Stimulated activated CD4-positive, alpha-beta T cell treated with anti-CD3 and anti-CD28 coated beads, TNF-alpha, amount 100 ng/mL, for 24 hours (primary cell): ENCODE data around the gene AMY1B.
"Not testable (repeated sequence)": the region's sequence is repeated elsewhere in the genome, so short reads cannot be mapped to it uniquely, and the experiment has no call there.

Experiments
- DNase-seq, 3 experiments: peaks; one replicate each; pipeline ENCODE4 v3.0.0-alpha.2; 2020; ENCODE audit warnings: low read depth in 3 of 3

Gene AMY1B

GRCh38 chr1:103696110-103696509 lies at the start of gene AMY1B:
Gene AMY1B (minus strand): TSS chr1:103696210. CDS start chr1:103695639, 571 bp downstream.
- DNase-seq = not testable (repeated sequence)

- not testable (repeated sequence) for DNase-seq
Measured at GRCh38 chr1:103745040-103745439, 49.0 kb upstream of the AMY1B start.

DNA sequence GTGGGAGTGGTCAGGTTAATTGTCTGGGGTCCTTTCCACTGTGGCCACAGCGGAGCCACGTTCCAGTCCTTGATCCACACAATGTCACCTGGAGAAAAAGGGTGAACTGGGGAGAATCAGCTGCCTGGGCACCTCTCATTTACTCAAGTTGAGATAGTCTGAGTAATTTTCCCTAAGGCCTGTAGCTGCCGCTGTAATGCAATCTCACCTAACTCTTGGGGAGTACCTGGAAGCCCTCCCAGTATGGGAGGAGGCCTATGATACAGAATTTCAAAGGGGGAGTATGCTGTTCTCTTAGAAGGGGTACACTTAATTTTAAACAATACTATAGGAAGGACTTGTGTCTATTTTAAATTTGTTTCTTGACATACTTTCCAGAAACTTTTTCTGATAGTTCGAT lies 48.4 kb upstream of the AMY1B start:
- DNase-seq = not testable (repeated sequence)

DNA sequence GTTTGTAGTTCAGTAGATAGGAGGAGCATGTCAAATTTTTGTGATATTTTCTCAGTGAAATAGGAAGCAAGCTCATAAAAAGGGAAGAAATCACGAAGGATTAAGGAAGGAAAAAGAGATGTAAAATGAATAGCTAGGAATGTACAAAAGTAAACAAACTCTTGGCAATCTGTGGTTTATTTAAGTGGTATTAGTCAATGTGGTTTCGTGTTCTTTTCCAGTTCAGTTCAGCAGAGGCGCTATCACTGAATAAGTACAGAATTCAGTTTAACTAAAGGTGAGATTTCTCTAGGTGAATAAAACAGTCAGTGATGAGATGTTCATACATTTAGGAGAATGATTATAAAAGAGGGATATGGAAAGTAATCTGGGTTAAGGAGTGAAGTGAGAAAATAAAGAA lies 42.0 kb upstream of the AMY1B start:
- DNase-seq = not testable (repeated sequence)

GRCh38 chr1:103735334-103735733 lies 39.3 kb upstream of the AMY1B start:
- DNase-seq = not testable (repeated sequence)

DNA sequence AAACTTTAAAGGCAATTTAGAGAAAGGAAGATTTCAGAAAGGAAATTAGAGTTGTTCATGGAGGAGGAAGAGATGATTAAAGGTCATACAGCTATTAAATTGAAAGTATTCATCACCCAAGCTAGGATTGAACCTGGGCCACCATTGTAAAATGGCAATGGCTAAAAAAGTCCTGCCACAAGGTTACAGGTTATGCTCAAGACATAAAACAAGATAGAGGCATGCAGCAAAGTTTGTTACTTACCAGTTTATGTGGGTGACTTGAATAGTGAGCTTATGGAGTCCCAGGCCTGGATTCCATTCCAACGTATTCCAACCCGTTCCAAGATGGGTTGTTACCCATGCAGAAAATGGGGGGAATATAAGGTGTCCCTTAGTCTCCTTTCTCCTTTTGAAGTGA lies 25.5 kb upstream of the AMY1B start:
- not testable (repeated sequence) for DNase-seq

GRCh38 chr1:103717404-103717803 lies 21.4 kb upstream of the AMY1B start:
- not testable (repeated sequence) for DNase-seq

DNA sequence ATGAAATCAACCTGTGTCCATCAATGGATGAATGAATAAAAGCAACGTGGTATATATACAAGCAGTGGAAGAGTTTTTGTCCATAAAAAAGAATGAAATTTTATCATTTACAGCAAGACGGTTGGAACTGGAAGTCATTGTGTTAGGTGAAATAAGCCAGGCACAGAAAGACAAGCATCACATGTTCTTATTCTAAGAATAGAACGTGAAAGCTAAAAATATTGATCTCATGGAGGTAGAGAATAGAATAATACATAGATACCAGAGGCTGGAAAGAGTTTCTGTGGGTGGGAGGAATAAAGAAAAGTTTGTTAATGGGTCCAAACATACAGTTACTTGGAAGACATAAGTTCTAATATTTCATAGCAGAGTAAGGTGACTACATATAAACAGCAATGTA lies 14.4 kb upstream of the AMY1B start:
- not testable (repeated sequence) for DNase-seq

GRCh38 chr1:103707670-103708069 lies 11.7 kb upstream of the AMY1B start:
- DNase-seq = not testable (repeated sequence)

DNA sequence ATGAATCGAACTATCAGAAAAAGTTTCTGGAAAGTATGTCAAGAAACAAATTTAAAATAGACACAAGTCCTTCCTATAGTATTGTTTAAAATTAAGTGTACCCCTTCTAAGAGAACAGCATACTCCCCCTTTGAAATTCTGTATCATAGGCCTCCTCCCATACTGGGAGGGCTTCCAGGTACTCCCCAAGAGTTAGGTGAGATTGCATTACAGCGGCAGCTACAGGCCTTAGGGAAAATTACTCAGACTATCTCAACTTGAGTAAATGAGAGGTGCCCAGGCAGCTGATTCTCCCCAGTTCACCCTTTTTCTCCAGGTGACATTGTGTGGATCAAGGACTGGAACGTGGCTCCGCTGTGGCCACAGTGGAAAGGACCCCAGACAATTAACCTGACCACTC lies 5.2 kb upstream of the AMY1B start:
- DNase-seq = not testable (repeated sequence)

- not testable (repeated sequence) for DNase-seq
Measured at GRCh38 chr1:103700669-103701068, 4.7 kb upstream of the AMY1B start.

DNA sequence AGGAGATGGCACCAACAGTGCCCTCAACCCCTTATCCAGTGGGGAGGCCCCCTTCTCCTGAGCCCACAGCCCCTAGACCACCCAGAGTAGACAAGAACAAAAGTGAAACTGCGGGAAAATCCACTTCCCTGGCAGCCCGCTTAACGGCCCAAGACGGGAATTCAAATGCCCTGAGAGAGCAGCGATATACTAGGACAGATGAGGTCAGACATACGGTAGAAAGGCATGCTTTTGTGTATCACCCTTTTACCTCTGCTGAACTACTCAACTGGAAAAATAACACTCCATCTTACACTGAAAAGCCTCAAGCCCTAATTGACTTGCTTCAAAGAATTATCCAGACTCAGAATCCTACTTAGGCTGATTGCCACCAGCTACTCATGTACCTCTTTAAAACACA lies 1.4 kb upstream of the AMY1B start:
- DNase-seq = not testable (repeated sequence)

- DNase-seq = not testable (repeated sequence)
Measured at GRCh38 chr1:103676335-103676734, 19.7 kb downstream of the AMY1B start.

- DNase-seq = not testable (repeated sequence)
Measured at GRCh38 chr1:103655460-103655859, 40.5 kb downstream of the AMY1B start, which contains the start of gene AMY1A. Gene AMY1A (plus strand): TSS chr1:103655760. CDS start chr1:103656331, 571 bp downstream.

DNA sequence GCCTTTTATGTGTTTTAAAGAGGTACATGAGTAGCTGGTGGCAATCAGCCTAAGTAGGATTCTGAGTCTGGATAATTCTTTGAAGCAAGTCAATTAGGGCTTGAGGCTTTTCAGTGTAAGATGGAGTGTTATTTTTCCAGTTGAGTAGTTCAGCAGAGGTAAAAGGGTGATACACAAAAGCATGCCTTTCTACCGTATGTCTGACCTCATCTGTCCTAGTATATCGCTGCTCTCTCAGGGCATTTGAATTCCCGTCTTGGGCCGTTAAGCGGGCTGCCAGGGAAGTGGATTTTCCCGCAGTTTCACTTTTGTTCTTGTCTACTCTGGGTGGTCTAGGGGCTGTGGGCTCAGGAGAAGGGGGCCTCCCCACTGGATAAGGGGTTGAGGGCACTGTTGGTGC lies 41.9 kb downstream of the AMY1B start:
- DNase-seq = not testable (repeated sequence)

DNA sequence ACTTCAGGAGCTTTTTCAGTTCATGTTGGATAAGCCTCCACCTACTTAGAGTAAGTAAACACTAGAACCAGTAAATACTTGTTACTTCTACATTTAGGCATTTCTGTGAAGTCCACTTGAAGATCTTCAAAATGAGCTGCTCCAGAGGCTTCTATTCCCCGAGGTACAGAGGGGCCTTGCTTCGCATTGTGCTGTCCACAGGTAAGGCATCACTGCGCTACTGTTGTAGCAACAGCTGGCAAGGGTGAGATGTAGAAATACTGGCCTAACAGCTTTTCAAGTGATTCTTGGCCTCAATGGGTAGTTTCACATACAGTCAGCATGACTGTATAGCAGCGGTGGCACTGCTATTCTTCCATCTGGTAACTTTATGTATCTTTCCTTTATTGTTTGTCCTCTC lies 45.1 kb downstream of the AMY1B start:
- not testable (repeated sequence) for DNase-seq

GRCh38 chr1:103650305-103650704 lies 45.7 kb downstream of the AMY1B start:
- DNase-seq = not testable (repeated sequence)

DNA sequence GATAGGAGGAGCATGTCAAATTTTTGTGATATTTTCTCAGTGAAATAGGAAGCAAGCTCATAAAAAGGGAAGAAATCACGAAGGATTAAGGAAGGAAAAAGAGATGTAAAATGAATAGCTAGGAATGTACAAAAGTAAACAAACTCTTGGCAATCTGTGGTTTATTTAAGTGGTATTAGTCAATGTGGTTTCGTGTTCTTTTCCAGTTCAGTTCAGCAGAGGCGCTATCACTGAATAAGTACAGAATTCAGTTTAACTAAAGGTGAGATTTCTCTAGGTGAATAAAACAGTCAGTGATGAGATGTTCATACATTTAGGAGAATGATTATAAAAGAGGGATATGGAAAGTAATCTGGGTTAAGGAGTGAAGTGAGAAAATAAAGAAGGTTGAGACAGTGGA lies 52.1 kb downstream of the AMY1B start:
- not testable (repeated sequence) for DNase-seq

DNA sequence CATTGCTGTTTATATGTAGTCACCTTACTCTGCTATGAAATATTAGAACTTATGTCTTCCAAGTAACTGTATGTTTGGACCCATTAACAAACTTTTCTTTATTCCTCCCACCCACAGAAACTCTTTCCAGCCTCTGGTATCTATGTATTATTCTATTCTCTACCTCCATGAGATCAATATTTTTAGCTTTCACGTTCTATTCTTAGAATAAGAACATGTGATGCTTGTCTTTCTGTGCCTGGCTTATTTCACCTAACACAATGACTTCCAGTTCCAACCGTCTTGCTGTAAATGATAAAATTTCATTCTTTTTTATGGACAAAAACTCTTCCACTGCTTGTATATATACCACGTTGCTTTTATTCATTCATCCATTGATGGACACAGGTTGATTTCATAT lies 54.8 kb downstream of the AMY1B start:
- not testable (repeated sequence) for DNase-seq
